ENCODE measurements around the gene CDK17. TPM values are rescaled to one million over a fixed set of nuclear protein-coding genes. Genes with fewer than 3 reads are reported as not detected.

Gene CDK17
- total RNA-seq, 6 donors from 2014 or later: 31.5 to 71.8 (median 42.5) TPM

GRCh38 chr12:96400631-96401075 is 414 bp upstream of the CDK17 start:
- Histone ChIP-seq H3K27ac (peak overlapping the region; percentile 97 to 100 (median 100)), H3K9me3 (no peaks in the 10 kb centered on the region), H3K4me1 (peaks cover 14 to 31% (median 22%) of the 10 kb centered on the region in 4 donors), H3K27me3 (no peaks in the 10 kb centered on the region), H3K36me3 (no peaks in the 10 kb centered on the region), H3K4me3 (peak overlapping the region; percentile 45 to 92 (median 87))
- no peak for TF ChIP-seq EP300 (IDR thresholded peaks at IDR 0.05)
- TF ChIP-seq, protein P1, sequence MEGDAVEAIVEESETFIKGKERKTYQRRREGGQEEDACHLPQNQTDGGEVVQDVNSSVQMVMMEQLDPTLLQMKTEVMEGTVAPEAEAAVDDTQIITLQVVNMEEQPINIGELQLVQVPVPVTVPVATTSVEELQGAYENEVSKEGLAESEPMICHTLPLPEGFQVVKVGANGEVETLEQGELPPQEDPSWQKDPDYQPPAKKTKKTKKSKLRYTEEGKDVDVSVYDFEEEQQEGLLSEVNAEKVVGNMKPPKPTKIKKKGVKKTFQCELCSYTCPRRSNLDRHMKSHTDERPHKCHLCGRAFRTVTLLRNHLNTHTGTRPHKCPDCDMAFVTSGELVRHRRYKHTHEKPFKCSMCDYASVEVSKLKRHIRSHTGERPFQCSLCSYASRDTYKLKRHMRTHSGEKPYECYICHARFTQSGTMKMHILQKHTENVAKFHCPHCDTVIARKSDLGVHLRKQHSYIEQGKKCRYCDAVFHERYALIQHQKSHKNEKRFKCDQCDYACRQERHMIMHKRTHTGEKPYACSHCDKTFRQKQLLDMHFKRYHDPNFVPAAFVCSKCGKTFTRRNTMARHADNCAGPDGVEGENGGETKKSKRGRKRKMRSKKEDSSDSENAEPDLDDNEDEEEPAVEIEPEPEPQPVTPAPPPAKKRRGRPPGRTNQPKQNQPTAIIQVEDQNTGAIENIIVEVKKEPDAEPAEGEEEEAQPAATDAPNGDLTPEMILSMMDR (IDR thresholded peaks at IDR 0.05): no peak
- TF ChIP-seq POLR2AphosphoS5 (IDR thresholded peaks at IDR 0.05): peak in 1 of 2 donors; percentile 7
- TF ChIP-seq POLR2A (IDR thresholded peaks at IDR 0.05): no peak
- ATAC-seq (ENCODE audit: low FRiP score in 2 of 2) (peak; percentile 5 to 11), DNase-seq (no peak)
- 0 to 3% methylated on average over 8 to 18 of the region's 20 CpGs for WGBS, 2 donors

GRCh38 chr12:96399120-96399918 is 920 bp downstream of the CDK17 start:
- Histone ChIP-seq H3K36me3 (no peaks in the 10 kb centered on the region), H3K4me3 (peak overlapping the region; percentile 74 to 92 (median 87)), H3K27me3 (no peaks in the 10 kb centered on the region), H3K9me3 (no peaks in the 10 kb centered on the region), H3K4me1 (peaks cover 14 to 37% (median 25%) of the 10 kb centered on the region in 4 donors), H3K27ac (peak overlapping the region; percentile 97 to 100 (median 100))
- TF ChIP-seq, protein P1 (IDR thresholded peaks at IDR 0.05): peak in 4 of 6 experiments; percentile 30 to 52 (median 46)
- no peak for TF ChIP-seq EP300 (IDR thresholded peaks at IDR 0.05)
- TF ChIP-seq POLR2AphosphoS5 (IDR thresholded peaks at IDR 0.05): peak; percentile 34 to 76
- TF ChIP-seq POLR2A (IDR thresholded peaks at IDR 0.05): peak in 2 of 4 donors; percentile 36 to 53
- WGBS, 2 donors: 0 to 1% methylated on average over 44 to 68 of the region's 70 CpGs
- peak; percentile 83 to 84 for ATAC-seq (ENCODE audit: low FRiP score in 2 of 2)
- DNase-seq: peak; percentile 85 to 93

DNA sequence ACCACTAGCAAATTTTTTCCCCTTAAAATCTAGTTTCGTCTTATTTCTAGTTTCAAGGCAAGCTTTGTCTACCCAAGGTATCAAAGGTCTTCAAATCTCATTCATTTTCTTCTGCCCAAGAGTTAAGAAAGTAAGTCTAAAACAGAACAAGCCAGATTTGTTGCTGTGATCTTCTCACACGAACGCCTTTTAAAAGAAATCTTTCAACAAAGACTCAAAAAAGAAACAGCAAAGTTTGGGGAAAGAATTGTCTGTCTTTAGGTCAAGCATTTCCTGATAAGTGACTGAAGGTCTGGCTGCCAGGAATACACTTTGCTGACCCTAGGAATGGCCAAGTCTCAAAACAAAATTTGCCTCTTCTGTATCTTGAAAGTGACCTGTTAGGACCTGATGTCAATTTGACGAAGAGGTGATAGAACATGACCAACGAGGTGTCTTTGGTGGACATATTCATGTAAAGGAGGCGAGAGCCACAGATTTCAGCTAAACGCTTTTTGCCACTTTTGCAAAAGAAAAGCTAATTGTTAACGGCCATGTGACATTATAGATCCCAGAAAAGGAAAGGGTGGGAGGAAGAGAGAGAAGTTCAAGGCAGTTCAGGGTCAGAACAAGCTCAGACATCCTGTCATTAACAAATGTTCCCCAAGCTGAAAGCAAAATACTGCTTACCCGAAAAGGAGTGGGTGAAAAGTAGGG is 1.7 kb downstream of the CDK17 start:
- peaks cover 14 to 37% (median 25%) of the 10 kb centered on the region in 4 donors for H3K4me1 ChIP-seq

DNA sequence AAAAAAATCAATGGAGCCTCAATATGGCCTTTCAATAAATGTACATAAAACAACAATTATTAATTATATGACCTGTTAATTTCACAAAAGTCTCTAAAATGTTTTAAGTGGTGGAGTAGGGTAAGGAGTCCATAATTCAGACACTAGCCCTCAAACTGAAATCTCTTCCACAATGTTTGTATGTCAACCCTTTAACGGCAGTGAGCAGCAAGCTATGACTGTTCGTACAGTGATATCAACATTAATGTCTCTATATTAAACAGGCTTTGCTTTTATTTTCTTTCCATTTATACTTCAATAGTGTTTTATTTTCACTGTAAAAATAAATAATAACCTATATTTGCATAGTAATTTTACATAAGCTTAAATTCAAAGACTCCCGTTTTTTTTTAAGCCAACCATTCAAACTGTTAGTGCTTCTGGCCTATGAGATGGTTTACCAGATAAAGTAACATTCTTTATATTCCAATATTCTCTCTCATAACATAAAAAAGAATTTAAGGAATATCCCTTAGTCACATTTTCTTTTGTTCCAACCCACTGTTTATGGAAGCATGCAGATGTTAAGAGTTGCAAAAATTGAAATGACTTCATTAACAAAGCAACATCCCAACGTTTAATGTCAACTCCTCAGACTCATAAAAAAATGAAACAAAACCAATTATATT is 2.3 kb downstream of the CDK17 start:
- DNase-seq: no peak
- WGBS, 2 donors: 14 to 25% methylated on average over 4 of the region's 4 CpGs
- no peaks in the 10 kb centered on the region for H3K9me3 ChIP-seq
- no peak for ATAC-seq (ENCODE audit: low FRiP score in 2 of 2)
- H3K4me1 ChIP-seq: peaks cover 14 to 38% (median 25%) of the 10 kb centered on the region in 4 donors
- TF ChIP-seq POLR2A (IDR thresholded peaks at IDR 0.05) (no peak), EP300 (IDR thresholded peaks at IDR 0.05) (no peak), POLR2AphosphoS5 (IDR thresholded peaks at IDR 0.05) (no peak)
- TF ChIP-seq, protein P1 (IDR thresholded peaks at IDR 0.05): no peak
- no peaks in the 10 kb centered on the region for H3K27me3 ChIP-seq
- no peaks in the 10 kb centered on the region for H3K36me3 ChIP-seq
- H3K27ac ChIP-seq: peak overlapping the region in 3 of 4 donors; percentile 100
- peak overlapping the region in 3 of 4 donors; percentile 86 to 92 (median 88) for H3K4me3 ChIP-seq

More for the DNA sequence above, 1.7 kb downstream of the CDK17 start:
- Histone ChIP-seq H3K9me3 (no peaks in the 10 kb centered on the region), H3K27me3 (no peaks in the 10 kb centered on the region), H3K36me3 (no peaks in the 10 kb centered on the region), H3K27ac (peak overlapping the region; percentile 97 to 100 (median 100)), H3K4me3 (peak overlapping the region; percentile 74 to 92 (median 87))
- TF ChIP-seq POLR2A (IDR thresholded peaks at IDR 0.05): no peak
- TF ChIP-seq, protein P1 (IDR thresholded peaks at IDR 0.05): no peak
- TF ChIP-seq EP300 (IDR thresholded peaks at IDR 0.05): no peak
- no peak for TF ChIP-seq POLR2AphosphoS5 (IDR thresholded peaks at IDR 0.05)
- no peak for DNase-seq
- 3 to 4% methylated on average over 9 of the region's 9 CpGs for WGBS, 2 donors
- peak in 1 of 2 donors; percentile 0 for ATAC-seq (ENCODE audit: low FRiP score in 2 of 2)
